CD4-positive, alpha-beta T cell (primary cell): ENCODE measurements around the gene FOSL1. TPM values are rescaled to one million over a fixed set of nuclear protein-coding genes. Genes with fewer than 3 reads are reported as not detected.

Source experiments
- ATAC-seq: fragments of 200-7000 bp; cut with Tn5 transposase; one replicate; pipeline ENCODE4 v1.10.0; 2022; ENCODE audit warnings: mild to moderate bottlenecking; ENCODE audit not compliant: poor library complexity
- CTCF ChIA-PET: fragments of 350-600 bp; sonication (Branson Sonifier 250); formaldehyde crosslinking; loops from one replicate; lab custom pipeline; 2021; ENCODE audit warnings: antibody characterized with exemption, inconsistent platforms; lab: Charles Lee
- POLR2A ChIA-PET: fragments of 350-600 bp; sonication (Branson Sonifier 250); formaldehyde crosslinking; loops from one replicate; lab custom pipeline; 2021; ENCODE audit warnings: antibody characterized with exemption, inconsistent platforms; lab: Charles Lee
- DNase-seq, 14 experiments: peaks; one replicate each; pipeline ENCODE4 v3.0.0-alpha.2; 2013 to 2020; ENCODE audit warnings: mixed read lengths in 2 of 14
- H3K27ac ChIP-seq, 2 donors: one replicate each; pipeline versions ENCODE4 v1.5.1 to v1.7.0; 2013; ENCODE audit warnings: low read length in 2 of 2, low read depth in 1 of 2, mild to moderate bottlenecking in 1 of 2
- H3K27me3 ChIP-seq, 2 experiments: 1 replicate in 1 of 2; 2 replicates in 1 of 2; pipeline versions ENCODE4 v1.6.1 to v1.7.0; 2013; ENCODE audit warnings: low read length in 2 of 2, control low read depth in 1 of 2, mild to moderate bottlenecking in 1 of 2, moderate library complexity in 1 of 2; ENCODE audit not compliant: insufficient read depth in 2 of 2, control insufficient read depth in 1 of 2
- H3K36me3 ChIP-seq: one replicate; pipeline ENCODE4 v1.6.1; 2013; ENCODE audit warnings: low read length, control low read depth; ENCODE audit not compliant: insufficient read depth
- H3K4me1 ChIP-seq: one replicate; pipeline ENCODE4 v1.6.1; 2013; ENCODE audit warnings: low read length, control low read depth; ENCODE audit not compliant: insufficient read depth
- H3K4me3 ChIP-seq: one replicate; pipeline ENCODE4 v1.5.1; 2013; ENCODE audit warnings: mild to moderate bottlenecking, low read length, moderate library complexity
- H3K9me3 ChIP-seq, 2 experiments: 1 replicate in 1 of 2; 2 replicates in 1 of 2; pipeline versions ENCODE4 v1.6.1 to v1.7.0; 2013; ENCODE audit warnings: low read length in 2 of 2, mild to moderate bottlenecking in 2 of 2, control low read depth in 1 of 2, moderate library complexity in 1 of 2; ENCODE audit not compliant: control insufficient read depth in 1 of 2, insufficient read depth in 1 of 2
- H3K27ac Mint-ChIP-seq: one replicate; pipeline ENCODE4 v1.8.0; 2020; ENCODE audit warnings: mixed read lengths
- H3K27me3 Mint-ChIP-seq: one replicate; pipeline ENCODE4 v1.8.0; 2021; ENCODE audit warnings: mixed read lengths
- H3K36me3 Mint-ChIP-seq: one replicate; pipeline ENCODE4 v1.8.0; 2021; ENCODE audit warnings: low read depth, mixed read lengths
- H3K4me1 Mint-ChIP-seq: one replicate; pipeline ENCODE4 v1.8.0; 2021; ENCODE audit warnings: low read depth, mixed read lengths
- H3K4me3 Mint-ChIP-seq: one replicate; pipeline ENCODE4 v1.8.0; 2020; ENCODE audit warnings: mild to moderate bottlenecking, mixed read lengths
- H3K9me3 Mint-ChIP-seq: one replicate; pipeline ENCODE4 v1.8.0; 2020; ENCODE audit warnings: mixed read lengths
- intact Hi-C, 2 experiments: fragments of 100-400 bp; cut with DNase I in 1 of 2; cut with micrococcal nuclease in 1 of 2; formaldehyde crosslinking; loops; one replicate each; pipeline versions ENCODE4 v1.15.1 to v1.9.0; 2023 to 2025; cut with DNase I, micrococcal nuclease
- total RNA-seq, 174 experiments: library from RNA in 2 of 174; stranded (reverse) in 2 of 174; gene quantifications; one replicate each; pipeline ENCODE4 v1.2.3 and lab custom pipeline; 2021 to 2026
- TF ChIP-seq, protein P1 (sequence below): fragments of 200-600 bp; IDR thresholded peaks from one replicate; pipeline ENCODE4 v1.8.0; 2022; ENCODE audit warnings: antibody characterized with exemption, mild to moderate bottlenecking

The FOSL1 gene
- total RNA-seq, 2 experiments from 2014 or later, result 1.8 to 2.2 TPM

DNA sequence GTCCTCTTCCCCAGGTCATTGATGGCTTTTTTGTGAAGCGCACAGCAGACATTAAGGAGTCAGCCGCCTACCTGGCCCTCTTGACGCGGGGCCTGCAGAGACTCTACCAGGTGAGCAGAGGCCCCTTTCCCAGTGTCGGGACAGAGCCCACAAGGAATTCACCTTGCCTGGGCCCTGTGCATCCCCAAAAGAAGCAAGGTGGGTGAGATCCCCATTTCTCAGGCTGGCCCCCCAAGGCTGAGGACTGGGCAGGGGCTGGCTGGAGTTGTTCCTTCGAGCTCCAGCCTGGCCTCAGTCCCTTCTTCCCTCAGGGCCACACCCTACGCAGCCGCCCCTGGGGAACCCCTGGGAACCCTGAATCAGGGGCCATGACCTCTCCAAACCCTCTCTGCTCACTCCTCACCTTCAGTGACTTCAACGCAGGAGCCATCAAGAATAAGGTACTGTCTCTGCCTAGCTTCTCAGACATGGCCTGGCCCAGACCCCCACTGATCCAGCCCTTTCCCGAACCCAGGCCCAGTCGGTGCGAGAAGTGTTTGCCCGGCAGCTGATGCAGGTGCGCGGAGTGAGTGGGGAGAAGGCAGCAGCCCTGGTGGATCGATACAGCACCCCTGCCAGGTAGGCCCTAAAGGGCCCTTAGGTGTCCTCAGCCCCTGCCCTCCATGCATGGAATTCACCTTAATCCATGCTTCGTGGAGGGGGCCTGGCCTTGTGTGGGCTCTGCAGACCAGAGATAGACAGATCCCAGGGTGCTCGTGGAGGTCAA lies 35.3 kb downstream of the FOSL1 start:
- POLR2A ChIA-PET, result no interaction called here
- no peaks in the 10 kb centered on the region for H3K9me3 Mint-ChIP-seq

GRCh38 chr11:65863889-65864705 lies 36.1 kb downstream of the FOSL1 start:
- TF ChIP-seq, protein P1, sequence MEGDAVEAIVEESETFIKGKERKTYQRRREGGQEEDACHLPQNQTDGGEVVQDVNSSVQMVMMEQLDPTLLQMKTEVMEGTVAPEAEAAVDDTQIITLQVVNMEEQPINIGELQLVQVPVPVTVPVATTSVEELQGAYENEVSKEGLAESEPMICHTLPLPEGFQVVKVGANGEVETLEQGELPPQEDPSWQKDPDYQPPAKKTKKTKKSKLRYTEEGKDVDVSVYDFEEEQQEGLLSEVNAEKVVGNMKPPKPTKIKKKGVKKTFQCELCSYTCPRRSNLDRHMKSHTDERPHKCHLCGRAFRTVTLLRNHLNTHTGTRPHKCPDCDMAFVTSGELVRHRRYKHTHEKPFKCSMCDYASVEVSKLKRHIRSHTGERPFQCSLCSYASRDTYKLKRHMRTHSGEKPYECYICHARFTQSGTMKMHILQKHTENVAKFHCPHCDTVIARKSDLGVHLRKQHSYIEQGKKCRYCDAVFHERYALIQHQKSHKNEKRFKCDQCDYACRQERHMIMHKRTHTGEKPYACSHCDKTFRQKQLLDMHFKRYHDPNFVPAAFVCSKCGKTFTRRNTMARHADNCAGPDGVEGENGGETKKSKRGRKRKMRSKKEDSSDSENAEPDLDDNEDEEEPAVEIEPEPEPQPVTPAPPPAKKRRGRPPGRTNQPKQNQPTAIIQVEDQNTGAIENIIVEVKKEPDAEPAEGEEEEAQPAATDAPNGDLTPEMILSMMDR, result no peak
- Histone ChIP-seq H3K27me3 (no peaks in the 10 kb centered on the region), H3K4me3 (no peak overlapping the region), H3K4me1 (peaks cover 47% of the 10 kb centered on the region), H3K27ac (no peak overlapping the region), H3K36me3 (peaks cover 67% of the 10 kb centered on the region), H3K9me3 (no peaks in the 10 kb centered on the region)
- CTCF ChIA-PET, result interaction anchor here (1.6 kb wide), 1 partner anchor 21 kb away, joined by 5 read pairs; no protein-coding TSS in a partner anchor
- Mint-ChIP-seq H3K9me3 (no peaks in the 10 kb centered on the region), H3K36me3 (peaks cover 76% of the 10 kb centered on the region), H3K4me1 (peaks cover 21% of the 10 kb centered on the region), H3K27me3 (no peaks in the 10 kb centered on the region), H3K27ac (no peak overlapping the region), H3K4me3 (no peak overlapping the region)
- peak in 1 of 14 experiments; percentile 11 for DNase-seq
- ATAC-seq, result no peak
- POLR2A ChIA-PET, result no interaction called here
- intact Hi-C loops, result no loop called here

More for the DNA sequence above, 35.3 kb downstream of the FOSL1 start:
- H3K27ac ChIP-seq, result no peak overlapping the region
- CTCF ChIA-PET, result no interaction called here
- TF ChIP-seq, protein P1, result no peak
- Mint-ChIP-seq H3K4me3 (peak overlapping the region; percentile 65), H3K36me3 (peaks cover 69% of the 10 kb centered on the region), H3K27me3 (no peaks in the 10 kb centered on the region), H3K4me1 (peaks cover 18% of the 10 kb centered on the region), H3K27ac (no peak overlapping the region)
- no peaks in the 10 kb centered on the region for H3K9me3 ChIP-seq
- H3K4me1 ChIP-seq, result peaks cover 41% of the 10 kb centered on the region
- ATAC-seq (no peak), DNase-seq (peak in 1 of 14 experiments; percentile 16)
- intact Hi-C loops, result no loop called here
- no peaks in the 10 kb centered on the region for H3K27me3 ChIP-seq
- peaks cover 67% of the 10 kb centered on the region for H3K36me3 ChIP-seq
- H3K4me3 ChIP-seq, result no peak overlapping the region

- no peak overlapping the region for H3K4me3 Mint-ChIP-seq
- ChIA-PET CTCF (interaction anchor here (1.6 kb wide), 1 partner anchor 21 kb away, joined by 5 read pairs; no protein-coding TSS in a partner anchor), POLR2A (interaction anchor here (0.6 kb wide), 1 partner anchor 109 kb away, joined by 3 read pairs; no protein-coding TSS in a partner anchor)
- TF ChIP-seq, protein P1, result no peak
- H3K4me1 ChIP-seq, result peaks cover 55% of the 10 kb centered on the region
- no peaks in the 10 kb centered on the region for H3K27me3 ChIP-seq
- H3K27me3 Mint-ChIP-seq, result no peaks in the 10 kb centered on the region
- H3K27ac Mint-ChIP-seq, result no peak overlapping the region
- DNase-seq, result peak in 2 of 14 experiments; percentile 27
- no peak for ATAC-seq
- H3K36me3 Mint-ChIP-seq, result peaks cover 85% of the 10 kb centered on the region
- H3K36me3 ChIP-seq, result peaks cover 66% of the 10 kb centered on the region
- no peaks in the 10 kb centered on the region for H3K9me3 ChIP-seq
- no peaks in the 10 kb centered on the region for H3K9me3 Mint-ChIP-seq
- H3K4me1 Mint-ChIP-seq, result peaks cover 30% of the 10 kb centered on the region
- H3K4me3 ChIP-seq, result no peak overlapping the region
- intact Hi-C loops, result no loop called here
- peak overlapping the region in 1 of 2 donors; percentile 22 for H3K27ac ChIP-seq
These were observed 37.0 kb downstream of the FOSL1 start for GRCh38 chr11:65862941-65863888.
